HG03196 (cell line): ENCODE data around the gene CMTM7.
A peak's percentile ranks its signal among the peaks of the same experiment; 100 is the strongest.

Experiments used
- ATAC-seq: cut with Tn5 transposase; IDR thresholded peaks from one replicate; pipeline ENCODE4 v1.9.1; 2021; ENCODE audit not compliant: unreplicated experiment

The CMTM7 gene

DNA sequence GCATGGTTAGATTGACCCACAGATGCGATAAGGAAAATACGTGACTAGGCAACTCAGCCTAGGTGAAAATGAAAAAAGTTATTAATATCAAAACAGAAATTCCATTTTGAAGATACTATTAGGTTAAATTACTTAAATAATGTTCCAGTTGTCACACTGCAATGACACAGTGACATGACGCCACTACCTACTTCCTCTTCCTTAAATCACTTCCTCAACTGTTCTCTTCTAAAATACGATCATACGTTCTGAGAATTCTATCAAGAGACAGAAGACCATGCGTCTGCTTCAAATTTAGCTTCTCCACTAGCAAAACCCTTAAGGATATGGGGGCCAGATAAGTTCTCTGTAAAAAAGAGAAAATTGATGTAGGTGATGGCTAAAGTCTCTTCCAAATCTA is 92.8 kb downstream of the CMTM7 start:
- no peak for ATAC-seq

DNA sequence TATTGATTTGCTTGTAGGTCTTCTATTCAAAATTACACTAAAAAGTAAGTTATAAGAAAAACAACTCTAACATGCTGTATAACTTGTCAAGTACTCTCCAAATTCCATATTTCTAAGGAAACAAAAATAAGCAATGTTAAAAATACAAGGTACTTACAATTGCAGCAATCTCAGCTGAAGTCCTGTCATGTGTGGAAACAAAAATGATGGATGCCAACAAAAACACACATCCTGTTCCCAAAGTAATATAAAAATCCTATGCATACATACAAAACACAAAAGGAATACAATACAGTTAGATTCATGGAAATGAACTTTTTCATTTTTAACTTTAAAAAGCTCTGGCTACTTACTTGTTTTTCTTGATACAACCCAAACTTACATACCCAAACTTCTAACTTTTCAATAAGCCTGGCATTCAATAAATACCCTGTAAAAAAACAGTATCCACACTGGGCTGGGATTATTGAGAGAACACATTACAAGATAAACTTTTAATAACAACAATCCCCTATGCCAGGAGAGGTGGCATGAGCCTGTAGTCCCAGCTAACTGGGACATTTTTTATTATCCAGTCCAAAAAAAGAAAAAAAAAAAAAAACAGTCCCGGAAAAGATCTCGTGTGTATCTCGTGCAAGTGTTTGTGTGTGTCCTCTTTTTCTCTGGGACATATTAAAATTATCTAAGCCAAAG is 96.3 kb downstream of the CMTM7 start:
- no peak for ATAC-seq

- no peak for ATAC-seq
Observed at GRCh38 chr3:32488474-32489008, 96.9 kb downstream of the CMTM7 start.

DNA sequence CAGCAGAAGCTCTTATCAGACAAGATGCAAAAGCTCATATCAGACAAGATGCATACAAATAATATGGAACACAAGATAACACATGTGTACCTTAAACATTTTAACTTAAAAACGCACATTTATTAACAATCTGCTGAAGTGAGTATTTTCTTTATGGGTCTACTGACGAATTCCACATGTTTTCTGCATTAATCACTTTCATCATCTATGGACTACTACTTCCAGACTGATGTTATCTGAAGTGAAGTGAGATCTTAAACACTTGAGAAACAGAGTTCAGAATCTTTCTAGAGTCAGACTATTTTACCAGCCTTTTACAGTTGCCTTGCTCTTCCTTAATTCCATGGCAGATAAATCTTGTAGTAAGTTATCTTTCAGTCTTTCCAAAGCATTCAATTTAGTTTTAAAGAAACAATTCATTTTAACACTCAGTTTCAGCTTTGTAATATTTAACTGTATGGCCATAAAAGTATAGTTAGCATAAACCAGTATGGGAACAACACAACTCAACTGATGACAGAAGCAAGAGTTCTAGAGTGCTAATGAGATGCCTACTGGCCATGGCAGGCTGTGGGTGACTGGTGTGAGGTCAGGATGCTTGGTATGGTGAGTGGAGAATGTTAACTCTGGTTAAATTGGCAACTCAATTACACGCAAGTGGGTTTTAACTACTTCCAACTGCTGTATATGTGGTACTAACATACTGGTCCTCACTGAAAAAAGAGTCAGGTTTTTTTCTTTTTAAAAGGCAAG is 101.2 kb downstream of the CMTM7 start:
- no peak for ATAC-seq

DNA sequence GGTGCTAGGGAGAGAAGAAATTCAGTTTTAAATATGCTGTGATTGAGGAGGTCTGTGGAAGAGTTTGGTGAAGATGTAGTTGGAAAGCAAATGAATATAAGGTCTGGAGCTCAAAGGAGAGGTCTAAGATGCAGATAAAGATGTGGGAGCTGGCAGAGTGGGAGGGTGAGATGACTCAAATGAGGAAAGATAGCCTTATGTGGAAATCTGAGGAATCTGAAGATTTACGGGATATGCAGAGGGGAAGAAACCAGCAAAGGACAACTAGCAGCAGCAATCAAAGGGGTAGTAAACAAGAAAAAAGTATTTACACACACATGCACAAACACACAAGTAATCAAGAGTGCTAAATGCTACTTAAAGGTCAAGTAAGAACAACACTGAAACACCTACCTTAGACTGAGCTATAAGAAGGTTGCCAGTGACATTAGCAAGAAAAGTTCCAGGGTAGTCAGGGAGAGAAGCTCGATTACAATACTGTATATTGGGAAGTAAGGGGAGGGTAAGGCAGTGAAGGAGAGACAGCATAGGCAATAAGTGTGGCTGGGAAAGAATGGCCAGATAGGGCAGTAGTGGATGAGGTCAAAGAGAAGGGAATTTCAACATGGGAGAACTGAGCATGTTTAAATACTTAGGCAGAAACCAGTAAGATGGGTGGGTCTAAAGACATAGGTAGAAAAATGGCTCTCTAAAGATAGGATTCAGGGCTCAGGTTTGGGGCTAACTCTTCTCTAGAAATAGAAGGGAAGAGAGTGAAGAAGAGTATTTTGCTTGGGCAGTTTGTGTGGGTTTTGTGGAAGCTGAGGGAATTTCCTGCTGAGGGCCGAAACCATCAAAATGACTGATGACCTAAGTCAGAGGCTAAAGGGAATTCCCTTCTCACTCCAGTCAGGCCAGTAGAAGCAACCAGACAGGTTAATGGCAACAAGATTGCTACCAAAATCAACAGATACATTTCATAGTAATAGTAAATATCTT is 102.1 kb downstream of the CMTM7 start:
- ATAC-seq: peak; percentile 70

DNA sequence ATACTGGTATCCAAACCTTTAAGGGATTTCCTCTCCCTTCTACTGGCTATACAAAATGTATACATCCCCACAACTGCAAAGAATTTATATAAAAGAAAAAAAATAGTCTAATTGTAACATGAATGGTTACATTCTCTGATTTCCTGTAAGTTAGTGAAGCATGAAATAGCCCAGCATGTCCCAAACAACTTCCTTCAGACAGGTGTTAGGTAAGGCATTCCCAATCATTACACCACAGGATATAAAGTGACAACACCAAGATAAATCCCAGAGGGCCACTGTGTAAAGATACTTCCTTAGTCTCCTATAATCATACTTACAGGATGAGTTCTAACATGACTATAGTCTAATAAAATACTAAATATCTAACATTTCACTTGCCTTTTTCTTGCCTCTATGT is 103.4 kb downstream of the CMTM7 start:
- no peak for ATAC-seq

DNA sequence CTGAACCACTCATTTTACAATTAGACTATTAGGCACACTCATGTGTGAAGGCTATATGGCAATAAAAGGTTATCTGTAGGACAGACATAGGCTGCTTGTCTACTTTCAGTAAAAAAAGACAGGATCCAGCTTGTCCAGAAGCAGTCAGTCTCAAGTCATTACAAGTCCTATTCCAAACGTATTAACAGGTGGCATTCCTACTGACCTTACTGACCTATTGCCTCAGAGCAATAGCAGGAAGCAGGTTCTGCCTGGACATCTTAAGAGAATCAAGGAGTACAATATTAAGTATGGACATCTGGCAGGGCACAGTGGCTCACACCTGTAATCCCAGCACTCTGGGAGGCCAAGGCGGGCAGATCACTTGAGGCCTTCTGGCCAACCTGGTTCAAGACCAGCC is 104.0 kb downstream of the CMTM7 start:
- no peak for ATAC-seq

- no peak for ATAC-seq
Observed at GRCh38 chr3:32498252-32498651, 106.6 kb downstream of the CMTM7 start.

- no peak for ATAC-seq
Observed at GRCh38 chr3:32498992-32499391, 107.3 kb downstream of the CMTM7 start.

GRCh38 chr3:32499585-32499984 is 107.9 kb downstream of the CMTM7 start:
- no peak for ATAC-seq

DNA sequence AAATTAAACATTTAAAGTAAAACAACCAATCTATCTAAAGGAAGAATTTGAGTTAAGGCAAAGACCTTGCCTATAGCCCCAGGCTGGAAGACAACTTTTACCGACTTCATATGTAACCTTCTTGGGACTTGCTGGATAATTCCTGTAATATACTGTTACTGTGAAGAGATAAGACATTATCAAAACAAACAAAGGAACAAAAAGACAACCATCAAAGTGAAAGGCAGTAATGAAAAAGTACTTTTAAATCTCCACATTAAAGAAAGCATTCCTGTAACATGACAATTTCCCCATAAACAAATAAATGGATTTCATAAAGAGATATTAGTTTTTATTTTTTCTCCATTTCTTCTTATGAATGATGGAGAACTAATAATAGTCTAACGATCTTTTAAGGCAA is 108.6 kb downstream of the CMTM7 start:
- no peak for ATAC-seq

- no peak for ATAC-seq
Observed at GRCh38 chr3:32500880-32501782, 109.5 kb downstream of the CMTM7 start.

- ATAC-seq: no peak
Observed at GRCh38 chr3:32501783-32502117, 110.1 kb downstream of the CMTM7 start.

- ATAC-seq: peak; percentile 75
Observed at GRCh38 chr3:32502118-32502945, 110.7 kb downstream of the CMTM7 start, which contains the start of gene CMTM6. Gene CMTM6 (minus strand): TSS chr3:32502852. CDS start chr3:32502745, 107 bp downstream.

DNA sequence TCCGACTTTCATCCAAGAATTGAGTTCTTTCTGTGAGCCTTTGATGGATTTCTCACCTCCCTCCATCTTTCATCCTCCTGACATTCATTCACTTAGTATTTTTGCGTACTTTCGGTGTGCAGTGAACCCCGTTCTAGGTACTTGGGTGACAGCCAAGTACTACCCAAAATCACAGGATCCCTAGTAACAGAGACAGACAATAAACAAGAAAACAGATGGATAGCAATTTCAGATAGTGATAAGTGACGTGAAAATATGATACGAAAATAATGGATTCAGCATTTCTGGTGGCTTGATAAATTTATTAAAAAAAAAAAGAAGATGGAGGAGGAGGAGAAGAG is 111.3 kb downstream of the CMTM7 start:
- no peak for ATAC-seq
